WI38 (cell line): ENCODE measurements around the gene SLC4A5.

ENCODE experiments used
- H3K4me3 ChIP-seq: 2 replicates; pipeline ENCODE4 v1.5.1; 2011; ENCODE audit warnings: low read depth, mild to moderate bottlenecking, control low read depth, low read length
- TF ChIP-seq, protein P1 (sequence below): IDR thresholded peaks from 2 replicates; pipeline ENCODE4 v1.5.1; 2012; ENCODE audit warnings: low read depth, mild to moderate bottlenecking, control low read depth, low read length

Gene SLC4A5

DNA sequence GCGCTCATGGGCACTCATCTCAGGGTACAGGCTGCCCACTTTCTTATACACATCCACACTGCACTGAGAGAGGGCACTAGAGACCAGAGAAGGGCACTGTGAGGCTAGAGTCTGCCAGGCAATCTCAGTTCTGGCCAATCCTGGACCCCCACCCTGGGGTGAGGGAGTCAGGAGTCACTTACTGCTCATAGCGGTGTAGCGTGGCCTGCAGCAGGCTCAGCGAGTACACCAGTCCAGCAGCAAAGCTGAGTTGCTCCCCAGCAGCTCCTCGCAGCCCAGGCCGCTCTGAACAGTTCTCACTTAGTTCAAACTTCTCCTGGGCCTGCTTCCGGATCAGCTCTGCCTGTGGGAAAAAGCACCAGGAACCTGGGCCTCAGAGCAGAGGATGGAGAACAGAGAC lies 24.6 kb upstream of the SLC4A5 start:
- no peak overlapping the region for H3K4me3 ChIP-seq
- TF ChIP-seq, protein P1, sequence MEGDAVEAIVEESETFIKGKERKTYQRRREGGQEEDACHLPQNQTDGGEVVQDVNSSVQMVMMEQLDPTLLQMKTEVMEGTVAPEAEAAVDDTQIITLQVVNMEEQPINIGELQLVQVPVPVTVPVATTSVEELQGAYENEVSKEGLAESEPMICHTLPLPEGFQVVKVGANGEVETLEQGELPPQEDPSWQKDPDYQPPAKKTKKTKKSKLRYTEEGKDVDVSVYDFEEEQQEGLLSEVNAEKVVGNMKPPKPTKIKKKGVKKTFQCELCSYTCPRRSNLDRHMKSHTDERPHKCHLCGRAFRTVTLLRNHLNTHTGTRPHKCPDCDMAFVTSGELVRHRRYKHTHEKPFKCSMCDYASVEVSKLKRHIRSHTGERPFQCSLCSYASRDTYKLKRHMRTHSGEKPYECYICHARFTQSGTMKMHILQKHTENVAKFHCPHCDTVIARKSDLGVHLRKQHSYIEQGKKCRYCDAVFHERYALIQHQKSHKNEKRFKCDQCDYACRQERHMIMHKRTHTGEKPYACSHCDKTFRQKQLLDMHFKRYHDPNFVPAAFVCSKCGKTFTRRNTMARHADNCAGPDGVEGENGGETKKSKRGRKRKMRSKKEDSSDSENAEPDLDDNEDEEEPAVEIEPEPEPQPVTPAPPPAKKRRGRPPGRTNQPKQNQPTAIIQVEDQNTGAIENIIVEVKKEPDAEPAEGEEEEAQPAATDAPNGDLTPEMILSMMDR: no peak

DNA sequence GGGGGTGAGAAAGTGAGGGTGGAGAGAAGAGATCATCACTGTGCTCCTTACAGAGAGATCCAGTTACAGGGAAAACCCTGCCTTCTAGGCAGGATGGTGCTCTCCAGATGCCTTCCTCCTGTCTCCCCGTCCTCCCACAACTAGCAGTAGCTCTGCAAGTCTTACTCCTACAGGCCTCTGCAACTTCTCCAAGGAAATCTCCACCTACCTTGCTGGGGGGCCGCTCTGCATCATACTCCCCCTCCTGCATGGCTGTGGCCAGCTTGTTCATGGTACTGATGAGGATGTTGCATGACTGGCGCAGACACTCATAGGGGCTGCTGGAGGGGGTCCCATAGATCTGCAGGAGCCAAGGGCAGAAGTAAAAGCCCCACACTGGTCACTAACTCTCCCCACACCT lies 22.8 kb upstream of the SLC4A5 start:
- H3K4me3 ChIP-seq: no peak overlapping the region
- TF ChIP-seq, protein P1: no peak

DNA sequence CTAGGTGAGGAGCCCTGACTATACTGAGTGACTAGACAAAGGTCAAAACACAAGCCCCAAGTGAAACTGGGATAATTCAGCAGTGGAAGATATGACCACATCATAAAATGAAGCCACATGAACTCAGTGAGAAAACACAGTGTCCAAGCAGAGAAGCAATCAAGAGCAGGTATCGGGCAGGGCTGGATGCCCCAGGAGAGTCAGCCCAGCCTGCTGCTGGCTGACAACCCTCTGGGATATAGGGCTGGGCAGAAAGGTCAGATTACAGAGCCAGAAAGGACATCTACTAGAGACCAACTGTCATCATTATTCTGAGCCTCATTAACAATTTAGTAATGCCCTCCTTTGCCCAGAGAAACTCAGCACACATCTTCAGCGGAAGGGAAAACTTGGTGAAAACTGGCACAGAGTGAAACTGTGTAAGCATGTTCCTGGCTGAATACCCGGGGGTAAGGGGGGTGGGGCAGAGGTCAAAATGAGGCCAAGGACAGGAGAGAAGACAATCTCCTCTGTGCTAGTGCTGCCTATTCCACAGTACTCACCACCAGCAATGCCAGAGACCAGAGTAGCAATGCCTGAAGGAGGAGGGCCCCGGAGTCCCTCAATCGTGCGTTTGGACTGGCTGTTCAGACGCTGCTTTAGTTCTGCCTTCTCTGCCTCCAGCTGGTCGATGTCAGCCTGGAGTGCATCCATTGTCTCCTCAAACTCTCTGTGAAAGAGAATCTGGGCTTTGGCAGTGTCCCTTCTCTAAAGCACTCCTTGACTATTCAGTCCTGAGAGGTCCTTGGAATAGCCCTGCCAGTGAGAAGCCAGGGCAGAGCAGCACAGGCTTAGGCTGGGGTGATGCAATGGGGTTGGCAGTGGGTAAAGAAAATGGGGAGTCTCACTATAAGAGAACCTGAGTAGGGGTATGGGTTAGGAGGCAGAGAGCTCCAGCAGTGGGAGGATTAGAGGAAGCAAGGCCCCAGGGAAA lies 21.6 kb upstream of the SLC4A5 start:
- TF ChIP-seq, protein P1: no peak
- no peak overlapping the region for H3K4me3 ChIP-seq

DNA sequence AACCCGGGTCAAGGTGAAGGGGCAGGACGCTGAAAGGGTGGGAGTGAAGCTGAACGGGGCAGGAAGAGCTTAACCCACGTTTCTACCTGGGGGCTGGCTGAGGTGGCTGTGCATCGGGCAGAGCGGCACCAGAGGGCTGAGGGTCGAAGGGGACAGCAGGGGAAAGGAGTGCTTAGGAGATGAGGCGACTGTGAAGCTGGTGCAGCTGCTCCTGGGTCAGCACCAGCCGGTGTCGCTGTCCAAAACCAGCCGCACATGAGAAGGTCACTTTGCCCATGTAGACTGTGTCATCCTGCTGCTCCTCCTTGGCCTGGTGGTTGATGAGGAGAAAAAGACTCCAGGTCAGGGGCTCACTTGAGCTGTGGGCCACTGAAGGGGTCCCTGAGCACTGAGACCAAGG lies 18.1 kb upstream of the SLC4A5 start:
- TF ChIP-seq, protein P1: no peak
- H3K4me3 ChIP-seq: no peak overlapping the region

DNA sequence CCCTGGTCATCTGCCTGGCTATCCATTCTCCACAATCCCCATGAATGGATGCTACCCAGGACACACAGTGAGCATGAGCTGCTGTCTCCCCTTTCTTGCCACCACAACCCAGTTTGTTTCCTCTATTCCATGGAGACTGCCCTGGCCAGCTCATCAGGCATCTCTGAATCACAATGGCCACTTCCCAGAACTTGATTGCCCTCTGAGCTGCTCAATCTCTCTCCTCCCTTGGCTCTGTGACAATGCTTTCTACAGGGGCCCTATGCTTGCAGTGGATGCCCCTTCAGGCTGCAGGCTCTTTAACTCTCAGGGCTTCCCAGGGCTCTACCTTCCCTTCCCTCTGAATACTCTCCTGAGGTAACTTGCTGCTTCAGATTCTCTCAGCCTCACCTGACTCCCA lies 14.4 kb upstream of the SLC4A5 start:
- no peak overlapping the region for H3K4me3 ChIP-seq
- TF ChIP-seq, protein P1: no peak

DNA sequence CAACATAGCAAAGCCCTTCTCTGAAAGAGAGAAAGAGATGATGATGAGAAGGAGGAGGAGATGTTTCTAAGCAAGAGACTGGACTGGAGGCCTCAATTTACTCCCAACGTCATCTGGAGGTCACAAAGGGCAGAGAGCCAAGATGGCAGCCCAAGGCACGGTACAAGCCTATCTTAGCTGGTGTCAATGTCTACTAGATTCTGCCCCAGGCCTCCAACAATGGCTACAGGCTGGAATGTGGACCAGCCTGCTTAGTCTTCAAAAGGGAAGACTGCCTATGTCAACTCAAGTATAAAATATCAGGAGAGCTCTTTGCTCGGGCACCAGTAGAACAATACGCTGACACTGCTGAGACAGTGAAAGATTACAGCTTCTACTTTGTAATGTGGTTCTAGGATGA lies 6.7 kb upstream of the SLC4A5 start:
- TF ChIP-seq, protein P1: no peak
- no peak overlapping the region for H3K4me3 ChIP-seq

DNA sequence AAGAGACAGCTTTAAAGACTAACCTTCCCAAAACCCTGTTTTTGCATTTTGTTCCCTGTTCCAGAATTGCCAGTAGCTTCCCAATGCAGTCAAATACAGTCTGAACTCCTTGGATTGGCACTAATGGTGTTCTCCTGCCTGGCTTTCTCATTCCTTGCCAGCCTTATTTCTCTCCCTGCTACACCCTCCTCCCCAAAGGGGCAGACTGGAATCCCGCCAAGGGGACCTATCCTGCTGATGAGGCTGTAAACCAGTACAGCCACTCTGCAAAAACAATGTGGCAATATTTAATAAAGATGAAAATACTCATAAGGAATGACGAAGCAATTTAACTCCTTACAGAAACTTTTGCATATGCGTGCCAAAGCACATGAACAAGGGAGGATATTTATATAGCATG lies 4.5 kb upstream of the SLC4A5 start:
- H3K4me3 ChIP-seq: no peak overlapping the region
- TF ChIP-seq, protein P1: no peak
